SK-N-SH (cell line): Measurements from ENCODE around the gene DHRSX. TPM values are rescaled to one million over a fixed set of nuclear protein-coding genes. Genes with fewer than 3 reads are reported as not detected.

Experiments
- CTCF ChIA-PET: fragments of 300-600, 350-600 bp; formaldehyde crosslinking; extraction: SDS; loops from one replicate; lab custom pipeline; 2021; lab: Yijun Ruan, JAX
- POLR2A ChIA-PET: fragments of 350-600 bp; sonication (Branson Sonifier 250); formaldehyde crosslinking; extraction: SDS; loops from one replicate; lab custom pipeline; 2020; ENCODE audit warnings: antibody characterized with exemption, inconsistent platforms; lab: Yijun Ruan, JAX
- DNase-seq: peaks from one replicate; pipeline ENCODE4 v3.0.0; 2012
- H2AFZ ChIP-seq: fragments of 200-600 bp; sonication (generic); 2 replicates; pipeline ENCODE4 v1.8.1; 2016; ENCODE audit warnings: antibody characterized with exemption, mild to moderate bottlenecking, low read depth
- H3F3A ChIP-seq: fragments of 200-600 bp; sonication (generic); replicated peaks from 2 replicates; pipeline ENCODE3; 2016; ENCODE audit warnings: antibody characterized with exemption, mild to moderate bottlenecking; ENCODE audit not compliant: insufficient read depth
- H3K27ac ChIP-seq, 2 experiments: fragments of 200-500 bp in 1 of 2; fragments of 200-600 bp in 1 of 2; sonication (Bioruptor generic) in 1 of 2; sonication (generic), shearing (Covaris generic) in 1 of 2; 2 replicates each; pipeline versions ENCODE4 v1.5.1 to v1.6.1; 2014 to 2016; ENCODE audit warnings: low read depth in 2 of 2, inconsistent platforms in 1 of 2, low read length in 1 of 2, mild to moderate bottlenecking in 1 of 2, mixed read lengths in 1 of 2
- H3K27me3 ChIP-seq: fragments of 200-600 bp; sonication (generic), shearing (Covaris generic); 2 replicates; pipeline ENCODE4 v1.6.1; 2016; ENCODE audit warnings: mixed run types; ENCODE audit not compliant: insufficient read depth
- H3K36me3 ChIP-seq, 2 experiments: fragments of 200-500 bp in 1 of 2; fragments of 200-600 bp in 1 of 2; sonication (Bioruptor generic) in 1 of 2; sonication (generic) in 1 of 2; replicated peaks in 1 of 2; 2 replicates each; pipeline versions ENCODE3 to v1.5.1; 2014 to 2016; ENCODE audit warnings: low read length in 1 of 2, mild to moderate bottlenecking in 1 of 2; ENCODE audit not compliant: insufficient read depth in 2 of 2, control insufficient read depth in 1 of 2
- H3K4me1 ChIP-seq, 2 experiments: fragments of 200-500 bp in 1 of 2; fragments of 200-600 bp in 1 of 2; sonication (Bioruptor generic) in 1 of 2; sonication (generic), shearing (Covaris generic) in 1 of 2; 2 replicates each; pipeline versions ENCODE4 v1.5.1 to v1.6.1; 2014 to 2016; ENCODE audit warnings: low read depth in 1 of 2, low read length in 1 of 2, mixed run types in 1 of 2; ENCODE audit not compliant: insufficient read depth in 2 of 2, control insufficient read depth in 1 of 2
- H3K4me2 ChIP-seq: fragments of 200-600 bp; sonication (generic), shearing (Covaris generic); 2 replicates; pipeline ENCODE4 v1.6.1; 2017; ENCODE audit warnings: mixed run types
- H3K4me3 ChIP-seq, 2 experiments: fragments of 200-500 bp in 1 of 2; fragments of 200-600 bp in 1 of 2; sonication (Bioruptor generic) in 1 of 2; sonication (generic), shearing (Covaris generic) in 1 of 2; 2 replicates each; pipeline versions ENCODE4 v1.5.1 to v1.8.1; 2014 to 2016; ENCODE audit warnings: low read depth in 2 of 2, inconsistent platforms in 1 of 2, low read length in 1 of 2, mild to moderate bottlenecking in 1 of 2, mixed read lengths in 1 of 2, moderate library complexity in 1 of 2
- H3K79me2 ChIP-seq: fragments of 200-600 bp; sonication (generic); 2 replicates; pipeline ENCODE4 v1.8.1; 2017; ENCODE audit warnings: mild to moderate bottlenecking; ENCODE audit not compliant: insufficient read depth
- H3K9ac ChIP-seq: fragments of 200-600 bp; sonication (generic); 2 replicates; pipeline ENCODE4 v1.6.1; 2017; ENCODE audit warnings: mixed run types
- H3K9me2 ChIP-seq: fragments of 200-600 bp; sonication (generic); 2 replicates; pipeline ENCODE4 v1.6.1; 2017; ENCODE audit warnings: mixed run types
- H3K9me3 ChIP-seq: fragments of 200-600 bp; sonication (generic); 2 replicates; pipeline ENCODE4 v1.6.1; 2017; ENCODE audit warnings: mixed run types, mild to moderate bottlenecking, moderate library complexity
- H4K20me1 ChIP-seq: fragments of 200-600 bp; sonication (generic); 2 replicates; pipeline ENCODE4 v1.6.1; 2017; ENCODE audit warnings: mild to moderate bottlenecking, mixed run types; ENCODE audit not compliant: insufficient read depth
- GABPA ChIP-seq: IDR thresholded peaks from 2 replicates; pipeline ENCODE4 v1.4.0; 2012; ENCODE audit warnings: low read depth, mild to moderate bottlenecking
- GATA2 ChIP-seq: sonication (generic); formaldehyde crosslinking; IDR thresholded peaks from 2 replicates; pipeline ENCODE4 v1.5.0; 2020; ENCODE audit warnings: mild to moderate bottlenecking, missing genetic modification reagents
- IRF3 ChIP-seq: fragments of 150-350 bp; IDR thresholded peaks from 2 replicates; pipeline ENCODE4 v1.6.1; 2016; ENCODE audit warnings: mild to moderate bottlenecking, low read depth, low read length
- JUND ChIP-seq: IDR thresholded peaks from 2 replicates; pipeline ENCODE4 v1.4.0; 2012
- MEF2A ChIP-seq: IDR thresholded peaks from 2 replicates; pipeline ENCODE4 v1.4.0; 2012; ENCODE audit warnings: low read depth, borderline replicate concordance
- NFIC ChIP-seq: IDR thresholded peaks from 2 replicates; pipeline ENCODE4 v1.4.0; 2012; ENCODE audit warnings: borderline replicate concordance
- PBX3 ChIP-seq: IDR thresholded peaks from 2 replicates; pipeline ENCODE4; 2012
- POLR2AphosphoS5 ChIP-seq: IDR thresholded peaks from 2 replicates; pipeline ENCODE4 v1.6.1; 2012; ENCODE audit warnings: low read depth, low read length
- RXRA ChIP-seq: IDR thresholded peaks from 2 replicates; pipeline ENCODE4 v1.4.0; 2012; ENCODE audit warnings: low read depth, mild to moderate bottlenecking, borderline replicate concordance
- YY1 ChIP-seq: IDR thresholded peaks from 2 replicates; pipeline ENCODE4 v1.4.0; 2012; ENCODE audit warnings: low read depth, mild to moderate bottlenecking
- WGBS: methylation state at CpG from one replicate; pipeline ENCODE4 v1.1.6; 2017; ENCODE audit warnings: low lambda C conversion rate; 5-methylcytosine and 5-hydroxymethylcytosine counted together
- polyA plus RNA-seq, 3 experiments: library from polyadenylated mRNA; depleted of rRNA; stranded (reverse); fragments of >200 nt; gene quantifications; 2 replicates each; pipeline ENCODE4 v1.2.3, GENCODE V29; 2012

DHRSX gene
- polyA plus RNA-seq, 1 of the 3 experiments (the other 2 are of a cell fraction) = 34.3 TPM

GRCh38 chrX:2447484-2447883, 53.3 kb downstream of the DHRSX start:
- Histone ChIP-seq H3K9ac (no peak overlapping the region), H4K20me1 (no peaks in the 10 kb centered on the region), H3F3A (no peaks in the 10 kb centered on the region), H3K27ac (no peak overlapping the region), H3K79me2 (peaks cover 23% of the 10 kb centered on the region), H3K36me3 (no peaks in the 10 kb centered on the region), H2AFZ (no peak overlapping the region), H3K4me2 (no peak overlapping the region), H3K4me1 (no peaks in the 10 kb centered on the region), H3K9me3 (no peaks in the 10 kb centered on the region), H3K27me3 (no peaks in the 10 kb centered on the region), H3K9me2 (no peaks in the 10 kb centered on the region), H3K4me3 (no peak overlapping the region)
- ChIA-PET CTCF (no interaction called here), POLR2A (no interaction called here)
- WGBS = 61% methylated on average over 2 of the region's 2 CpGs
- TF ChIP-seq MEF2A (no peak), POLR2AphosphoS5 (no peak), NFIC (no peak), GATA2 (CRISPR knock-in tag) (no peak), RXRA (no peak), JUND (no peak), IRF3 (no peak), PBX3 (no peak), YY1 (no peak)
- no peak for DNase-seq

GRCh38 chrX:2446815-2447214, 54.0 kb downstream of the DHRSX start:
- no peak overlapping the region for H3K27ac ChIP-seq
- TF ChIP-seq GABPA (no peak), RXRA (no peak)
- TF ChIP-seq, all 33 proteins: peak for 0
- H3K79me2 ChIP-seq = peaks cover 23% of the 10 kb centered on the region
- H3K9me3 ChIP-seq = no peaks in the 10 kb centered on the region
- H3F3A ChIP-seq = no peaks in the 10 kb centered on the region
- no peaks in the 10 kb centered on the region for H4K20me1 ChIP-seq
- H3K27me3 ChIP-seq = no peaks in the 10 kb centered on the region
- no peaks in the 10 kb centered on the region for H3K36me3 ChIP-seq
- H3K4me3 ChIP-seq = no peak overlapping the region
- no peak overlapping the region for H3K9ac ChIP-seq
- no peaks in the 10 kb centered on the region for H3K4me1 ChIP-seq
- WGBS = 93% methylated on average over 12 of the region's 14 CpGs
- ChIA-PET CTCF (no interaction called here), POLR2A (no interaction called here)
- no peak overlapping the region for H2AFZ ChIP-seq
- H3K9me2 ChIP-seq = no peaks in the 10 kb centered on the region
- DNase-seq = no peak
- H3K4me2 ChIP-seq = no peak overlapping the region
